ENCODE data around the gene GRIK4.
A peak's percentile ranks its signal among the peaks of the same experiment; 100 is the strongest.
"Not testable (repeated sequence)": the region's sequence is repeated elsewhere in the genome, so short reads cannot be mapped to it uniquely, and the experiment has no call there.

GRIK4 gene

DNA sequence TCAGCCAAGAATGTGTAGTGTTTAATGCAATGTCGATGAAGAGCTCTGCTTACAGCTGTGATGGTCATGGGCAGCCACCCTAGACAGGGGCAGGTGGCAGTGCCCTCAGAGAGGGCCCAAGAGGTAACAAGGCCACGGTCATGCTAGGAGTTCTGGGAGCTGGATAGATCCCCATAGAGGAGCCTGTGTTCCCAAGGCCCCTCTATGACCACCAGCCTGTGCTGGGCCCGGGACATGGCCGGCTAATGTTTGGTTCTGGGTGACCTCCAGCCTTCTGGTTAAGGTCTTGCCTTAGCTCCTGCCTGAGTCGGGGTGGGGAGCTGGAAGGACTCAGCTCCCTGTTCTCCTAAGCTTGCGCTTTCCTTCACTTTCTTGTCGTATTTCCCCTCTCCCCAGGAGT lies 65.1 kb downstream of the GRIK4 start:
- DNase-seq (ENCODE audit: low spot score): no peak
- TF ChIP-seq, protein P1, sequence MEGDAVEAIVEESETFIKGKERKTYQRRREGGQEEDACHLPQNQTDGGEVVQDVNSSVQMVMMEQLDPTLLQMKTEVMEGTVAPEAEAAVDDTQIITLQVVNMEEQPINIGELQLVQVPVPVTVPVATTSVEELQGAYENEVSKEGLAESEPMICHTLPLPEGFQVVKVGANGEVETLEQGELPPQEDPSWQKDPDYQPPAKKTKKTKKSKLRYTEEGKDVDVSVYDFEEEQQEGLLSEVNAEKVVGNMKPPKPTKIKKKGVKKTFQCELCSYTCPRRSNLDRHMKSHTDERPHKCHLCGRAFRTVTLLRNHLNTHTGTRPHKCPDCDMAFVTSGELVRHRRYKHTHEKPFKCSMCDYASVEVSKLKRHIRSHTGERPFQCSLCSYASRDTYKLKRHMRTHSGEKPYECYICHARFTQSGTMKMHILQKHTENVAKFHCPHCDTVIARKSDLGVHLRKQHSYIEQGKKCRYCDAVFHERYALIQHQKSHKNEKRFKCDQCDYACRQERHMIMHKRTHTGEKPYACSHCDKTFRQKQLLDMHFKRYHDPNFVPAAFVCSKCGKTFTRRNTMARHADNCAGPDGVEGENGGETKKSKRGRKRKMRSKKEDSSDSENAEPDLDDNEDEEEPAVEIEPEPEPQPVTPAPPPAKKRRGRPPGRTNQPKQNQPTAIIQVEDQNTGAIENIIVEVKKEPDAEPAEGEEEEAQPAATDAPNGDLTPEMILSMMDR (IDR thresholded peaks at IDR 0.05; ENCODE audit: borderline replicate concordance, control extremely low read depth, extremely low read depth, insufficient read depth, missing control alignments): no peak
- in situ Hi-C loops (cut with MboI; ENCODE audit: low sequenced_read_pairs, unreplicated experiment): no loop called here

DNA sequence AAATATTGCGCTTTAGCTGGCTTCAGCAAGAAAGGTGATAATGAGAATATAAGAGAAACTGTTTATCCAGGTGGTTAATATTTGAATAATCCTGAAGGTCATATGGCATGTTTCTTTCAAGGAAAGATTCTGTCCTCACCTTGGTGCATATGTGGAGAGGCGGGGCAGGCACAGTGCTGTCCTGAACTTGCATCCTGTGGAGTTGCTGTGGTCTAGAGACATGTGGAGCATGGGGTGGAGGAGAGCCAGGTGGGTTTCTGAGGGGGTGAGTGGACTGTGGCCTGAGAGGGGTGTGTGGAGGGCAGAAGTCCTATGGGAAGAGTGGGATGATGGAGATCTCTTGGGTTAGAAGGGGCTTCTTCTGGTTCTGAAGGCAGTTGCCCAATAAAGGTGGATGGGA lies 65.5 kb downstream of the GRIK4 start:
- DNase-seq (ENCODE audit: low spot score): no peak
- TF ChIP-seq, protein P1 (IDR thresholded peaks at IDR 0.05; ENCODE audit: borderline replicate concordance, control extremely low read depth, extremely low read depth, insufficient read depth, missing control alignments): no peak
- in situ Hi-C loops (cut with MboI; ENCODE audit: low sequenced_read_pairs, unreplicated experiment): no loop called here

DNA sequence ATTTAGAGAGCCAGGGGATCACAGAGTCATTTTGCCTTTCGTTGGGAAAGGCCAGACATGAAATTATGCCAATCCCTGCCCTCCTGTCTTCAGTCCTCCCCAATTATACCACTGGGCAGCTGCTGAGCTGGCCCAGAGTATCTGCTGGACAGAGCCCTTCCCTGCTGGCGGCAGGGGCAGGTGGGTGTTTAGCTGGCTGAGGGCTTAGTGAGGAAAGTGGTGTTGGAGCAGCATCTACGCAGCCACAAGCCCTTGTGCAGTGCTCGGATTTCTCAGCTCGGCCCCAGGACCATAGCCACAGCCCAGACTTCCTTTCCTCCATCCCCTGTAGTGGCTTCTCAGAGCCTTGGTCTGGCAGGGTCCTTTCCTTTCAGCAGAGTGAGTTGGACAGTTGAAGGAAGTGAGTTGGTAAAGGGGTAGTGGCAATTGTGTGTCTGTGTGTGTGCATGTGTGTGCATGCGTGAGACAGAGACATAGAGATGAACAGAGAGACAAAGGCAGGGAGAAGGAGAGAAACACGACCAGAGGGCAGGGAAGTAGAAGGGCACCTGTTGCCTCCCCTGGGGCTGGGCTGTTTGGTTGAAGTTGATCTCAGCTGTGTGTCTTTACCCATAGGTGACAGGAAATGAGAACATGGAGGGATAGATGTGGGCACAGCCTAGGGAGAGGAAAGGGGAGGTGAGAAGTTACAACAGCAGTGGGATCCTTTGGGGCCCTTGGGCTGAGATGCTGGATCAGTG lies 66.2 kb downstream of the GRIK4 start:
- in situ Hi-C loops (cut with MboI; ENCODE audit: low sequenced_read_pairs, unreplicated experiment): no loop called here
- DNase-seq (ENCODE audit: low spot score): no peak
- TF ChIP-seq, protein P1 (IDR thresholded peaks at IDR 0.05; ENCODE audit: borderline replicate concordance, control extremely low read depth, extremely low read depth, insufficient read depth, missing control alignments): no peak

DNA sequence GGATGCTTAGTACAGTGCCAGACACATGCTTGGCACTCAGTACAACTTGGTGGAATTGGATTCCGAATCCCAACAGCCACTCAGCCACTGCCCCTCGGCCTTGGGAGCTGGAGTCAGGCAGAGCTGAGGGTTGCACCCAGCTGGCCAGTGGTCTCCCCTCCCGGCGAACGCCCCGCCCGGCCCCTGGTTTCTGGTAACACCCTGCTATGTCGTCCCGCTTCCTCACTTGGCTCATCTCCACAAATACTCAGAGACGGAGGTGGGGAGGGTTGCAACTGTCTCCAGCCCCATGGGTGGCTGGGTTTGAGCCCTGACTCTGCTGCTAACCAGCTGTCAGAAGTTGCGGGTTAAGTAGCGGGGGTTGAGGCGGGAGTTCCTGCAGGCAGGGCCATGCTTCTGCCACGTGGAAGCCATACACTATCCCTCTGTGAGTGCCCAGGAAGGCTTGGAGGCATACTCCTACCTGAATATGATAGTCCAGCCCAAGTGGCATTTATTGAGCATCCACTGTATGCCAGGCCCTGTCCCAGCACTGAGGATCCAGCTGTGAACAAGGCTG lies 67.1 kb downstream of the GRIK4 start:
- no peak for DNase-seq (ENCODE audit: low spot score)
- in situ Hi-C loops (cut with MboI; ENCODE audit: low sequenced_read_pairs, unreplicated experiment): no loop called here
- TF ChIP-seq, protein P1 (IDR thresholded peaks at IDR 0.05; ENCODE audit: borderline replicate concordance, control extremely low read depth, extremely low read depth, insufficient read depth, missing control alignments): no peak

DNA sequence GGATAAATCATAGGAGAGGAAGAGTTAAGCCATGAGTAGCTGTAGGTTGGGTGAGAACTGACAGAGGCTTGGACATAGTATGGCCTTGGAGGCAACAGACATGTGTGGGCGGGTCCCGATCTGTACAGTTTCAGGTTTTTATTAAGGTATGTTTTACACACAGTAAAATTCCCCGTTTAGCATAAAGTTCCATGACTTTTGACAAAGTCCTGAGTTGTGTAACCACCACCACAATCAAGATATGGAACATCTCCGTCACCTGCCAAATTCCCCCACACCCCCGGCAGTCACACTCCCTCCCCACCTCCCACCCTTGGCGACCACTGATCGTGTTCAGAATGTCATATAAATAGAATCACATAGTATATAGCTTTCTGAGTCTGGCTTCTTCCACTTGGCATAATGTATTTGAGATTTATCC lies 68.1 kb downstream of the GRIK4 start:
- in situ Hi-C loops (cut with MboI; ENCODE audit: low sequenced_read_pairs, unreplicated experiment): no loop called here
- TF ChIP-seq, protein P1 (IDR thresholded peaks at IDR 0.05; ENCODE audit: borderline replicate concordance, control extremely low read depth, extremely low read depth, insufficient read depth, missing control alignments): no peak
- DNase-seq (ENCODE audit: low spot score): peak; percentile 69

DNA sequence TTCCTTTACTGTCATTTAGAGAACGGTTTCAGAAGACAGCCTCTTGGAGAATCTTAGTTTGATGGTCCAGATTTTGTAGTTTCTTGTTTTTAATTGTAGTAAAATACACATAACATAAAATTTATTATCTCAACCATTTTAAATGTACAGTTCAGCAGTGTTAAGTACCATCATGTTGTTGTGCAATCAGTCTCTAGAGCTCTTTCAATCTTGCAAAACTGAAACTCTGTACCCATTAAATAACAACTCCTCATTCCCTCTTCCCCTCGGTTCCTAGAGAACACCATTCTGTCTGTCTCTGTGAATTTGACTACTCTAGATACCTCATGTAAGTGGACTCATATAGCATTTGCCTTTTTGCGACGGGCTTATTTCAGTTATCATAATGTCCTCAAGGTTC lies 69.8 kb downstream of the GRIK4 start:
- in situ Hi-C loops (cut with MboI; ENCODE audit: low sequenced_read_pairs, unreplicated experiment): no loop called here
- TF ChIP-seq, protein P1 (IDR thresholded peaks at IDR 0.05; ENCODE audit: borderline replicate concordance, control extremely low read depth, extremely low read depth, insufficient read depth, missing control alignments): no peak
- no peak for DNase-seq (ENCODE audit: low spot score)

DNA sequence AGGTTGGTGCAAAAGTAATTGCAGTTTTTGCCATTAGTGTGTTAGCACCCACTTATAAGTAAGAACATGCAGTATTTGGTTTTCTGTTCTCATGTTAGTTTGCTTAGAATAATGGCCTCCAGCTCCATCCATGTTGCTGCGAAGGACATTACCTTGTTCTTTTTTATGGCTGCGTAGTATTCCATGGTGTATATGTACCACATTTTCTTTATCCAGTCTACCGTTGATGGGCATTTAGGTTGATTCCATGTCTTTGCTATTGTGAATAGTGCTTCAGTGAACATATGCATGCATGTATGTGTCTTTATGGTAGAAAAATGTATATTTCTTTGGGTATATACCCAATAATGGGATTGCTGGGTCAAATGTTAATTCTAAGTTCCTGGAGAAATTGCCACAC lies 71.0 kb downstream of the GRIK4 start:
- in situ Hi-C loops (cut with MboI; ENCODE audit: low sequenced_read_pairs, unreplicated experiment); DNase-seq (ENCODE audit: low spot score): not testable (repeated sequence)

All from GM13976 (cell line).